Karpas-422 (cell line): ENCODE results near the gene HRCT1. TPM values are rescaled to one million over a fixed set of nuclear protein-coding genes. Genes with fewer than 3 reads are reported as not detected.

Source experiments
- DNase-seq: peaks from one replicate; pipeline ENCODE4 v3.0.0-alpha.2; 2015
- H2AFZ ChIP-seq: fragments of 200-600 bp; sonication (generic); 2 replicates; pipeline ENCODE4 v1.6.1; 2014; ENCODE audit warnings: antibody characterized with exemption, low read length, mixed read lengths
- H3K27ac ChIP-seq: fragments of 200-600 bp; sonication (generic); 2 replicates; pipeline ENCODE4 v1.5.1; 2014; ENCODE audit warnings: mild to moderate bottlenecking, low read length, moderate library complexity
- H3K27me3 ChIP-seq: fragments of 200-600 bp; sonication (generic); 2 replicates; pipeline ENCODE4 v1.6.1; 2014; ENCODE audit warnings: low read length, mixed read lengths
- H3K36me3 ChIP-seq: fragments of 200-600 bp; sonication (generic); 2 replicates; pipeline ENCODE4 v1.6.1; 2014; ENCODE audit warnings: low read length, mixed read lengths; ENCODE audit not compliant: insufficient read depth
- H3K4me1 ChIP-seq: fragments of 200-600 bp; sonication (generic); 2 replicates; pipeline ENCODE4 v1.6.1; 2014; ENCODE audit warnings: mild to moderate bottlenecking, low read length, mixed read lengths
- H3K4me2 ChIP-seq: fragments of 200-600 bp; sonication (generic); 2 replicates; pipeline ENCODE4 v1.6.1; 2014; ENCODE audit warnings: low read length, low read depth, mild to moderate bottlenecking; ENCODE audit not compliant: poor library complexity, severe bottlenecking
- H3K4me3 ChIP-seq: fragments of 200-600 bp; sonication (generic); 2 replicates; pipeline ENCODE4 v1.5.1; 2014; ENCODE audit warnings: mild to moderate bottlenecking, antibody characterized with exemption, low read length, mixed read lengths
- H3K79me2 ChIP-seq: fragments of 200-600 bp; sonication (generic); 2 replicates; pipeline ENCODE4 v1.6.1; 2014; ENCODE audit warnings: mild to moderate bottlenecking, low read length, mixed read lengths
- H3K9ac ChIP-seq: fragments of 200-600 bp; sonication (generic); 2 replicates; pipeline ENCODE4 v1.6.0; 2014; ENCODE audit warnings: low read length
- H3K9me2 ChIP-seq: fragments of 200-600 bp; sonication (generic), shearing (Covaris generic); replicated peaks from 2 replicates; pipeline ENCODE4 v1.6.0; 2014; ENCODE audit warnings: mild to moderate bottlenecking, low read length, moderate library complexity; ENCODE audit not compliant: insufficient read depth
- H3K9me3 ChIP-seq: fragments of 300-700, 200-600 bp; sonication (generic); 2 replicates; pipeline ENCODE4 v1.6.1; 2014; ENCODE audit warnings: low read length, mixed read lengths
- H4K20me1 ChIP-seq: fragments of 200-600 bp; sonication (generic); 2 replicates; pipeline ENCODE4 v1.6.1; 2014; ENCODE audit warnings: mild to moderate bottlenecking, antibody characterized with exemption, low read length, low read depth; ENCODE audit not compliant: insufficient read depth
- total RNA-seq: library from RNA; depleted of rRNA; stranded (reverse); fragments of >200 nt; shearing (Covaris generic); gene quantifications from 2 replicates; pipeline ENCODE4 v1.2.3, GENCODE V29; 2014; ENCODE audit warnings: low replicate concordance; rRNA removed

Gene HRCT1
- total RNA-seq, 1 experiment from 2014 or later, result not detected

DNA sequence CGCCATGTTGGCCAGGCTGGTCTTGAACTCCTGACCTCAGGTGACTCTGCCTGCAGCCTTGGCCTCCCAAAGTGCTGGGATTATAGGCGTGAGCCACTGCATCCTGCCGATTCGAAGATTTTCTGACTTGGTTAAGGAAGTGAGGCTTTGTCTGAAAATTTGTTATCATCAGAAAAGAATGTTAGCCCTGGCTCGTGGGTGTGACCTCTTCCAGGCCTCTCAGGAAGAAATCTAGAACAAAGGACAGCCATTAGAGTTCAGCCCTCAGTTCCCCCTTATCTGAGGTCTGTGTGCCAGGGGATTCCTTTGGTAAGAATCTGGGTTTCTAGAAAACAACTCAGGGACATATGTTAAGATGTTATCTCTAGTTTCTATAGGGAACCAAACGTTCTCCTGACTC, 45.7 kb downstream of the HRCT1 start:
- DNase-seq, result no peak
- Histone ChIP-seq H3K4me3 (no peak overlapping the region), H3K27me3 (no peaks in the 10 kb centered on the region), H4K20me1 (no peaks in the 10 kb centered on the region), H3K79me2 (no peaks in the 10 kb centered on the region), H3K27ac (no peak overlapping the region), H2AFZ (no peak overlapping the region), H3K9me2 (no peaks in the 10 kb centered on the region), H3K36me3 (no peaks in the 10 kb centered on the region), H3K9ac (no peak overlapping the region), H3K9me3 (no peaks in the 10 kb centered on the region), H3K4me2 (no peak overlapping the region), H3K4me1 (no peaks in the 10 kb centered on the region)

DNA sequence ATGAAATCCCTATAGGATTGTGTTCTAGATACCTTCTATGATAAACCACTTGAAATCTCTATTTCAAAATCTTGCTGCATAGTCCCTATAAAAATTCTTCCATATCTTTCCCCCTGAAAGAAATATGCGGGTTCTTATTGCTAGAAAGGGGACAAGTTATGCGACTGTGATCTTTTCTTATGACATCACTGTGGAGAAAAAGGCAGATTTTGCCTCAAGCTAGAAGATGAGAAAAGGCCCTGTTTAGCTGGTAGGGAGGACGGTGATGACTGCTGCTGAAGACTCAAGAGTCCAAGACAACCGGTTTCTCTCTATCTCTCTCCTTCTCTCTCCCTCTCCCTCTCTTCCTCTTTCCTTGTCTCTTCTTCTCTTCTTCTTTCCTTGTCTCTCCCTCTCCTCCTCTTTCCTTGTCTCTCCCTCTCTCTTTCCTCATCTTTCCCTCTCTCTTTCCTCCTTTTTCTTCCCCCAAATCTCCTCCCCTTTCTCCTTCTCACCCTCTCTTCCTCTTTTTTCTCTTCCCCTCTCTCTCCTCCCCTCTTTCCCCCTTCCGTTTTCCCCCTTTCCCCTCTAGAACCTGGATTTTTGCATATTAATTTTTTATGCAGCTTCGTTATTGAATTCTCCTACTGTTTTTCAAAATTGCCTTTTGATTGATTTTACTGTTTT, 46.7 kb downstream of the HRCT1 start:
- Histone ChIP-seq H3K9me3 (no peaks in the 10 kb centered on the region), H3K9ac (no peak overlapping the region)

DNA sequence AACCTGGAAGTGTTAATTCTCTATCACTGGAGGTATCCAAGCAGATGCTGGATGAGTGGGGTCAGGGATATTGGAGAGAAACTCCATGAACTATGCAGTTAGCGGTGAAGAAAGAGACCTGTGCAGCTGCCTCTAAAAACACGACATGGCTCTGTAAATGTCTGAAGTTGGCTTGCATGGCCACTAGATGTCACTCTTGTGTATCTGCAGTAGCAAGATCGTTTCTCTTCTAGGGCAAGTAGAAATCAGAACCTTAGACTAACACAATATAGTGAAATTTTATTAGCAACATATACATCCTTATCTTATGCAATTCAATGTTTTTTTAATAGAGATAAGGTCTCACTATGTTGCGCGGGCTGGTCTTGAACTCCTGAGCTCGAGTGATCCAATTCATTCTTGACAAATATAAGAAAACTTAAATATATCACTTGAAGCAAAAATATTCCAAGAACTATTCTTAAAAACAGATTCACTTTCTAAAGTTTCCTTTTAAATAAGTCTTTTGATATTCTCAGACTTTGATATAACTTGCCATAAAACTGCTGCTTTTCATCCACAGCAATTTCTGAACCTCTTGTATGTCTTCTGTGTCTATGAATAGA, 49.0 kb downstream of the HRCT1 start:
- H3K4me2 ChIP-seq, result no peak overlapping the region
- no peaks in the 10 kb centered on the region for H3K79me2 ChIP-seq
- no peaks in the 10 kb centered on the region for H3K36me3 ChIP-seq
- H3K27ac ChIP-seq, result no peak overlapping the region
- H3K9me2 ChIP-seq, result no peaks in the 10 kb centered on the region
- H3K9me3 ChIP-seq, result no peaks in the 10 kb centered on the region
- no peaks in the 10 kb centered on the region for H4K20me1 ChIP-seq
- H3K4me3 ChIP-seq, result no peak overlapping the region
- no peaks in the 10 kb centered on the region for H3K4me1 ChIP-seq
- no peak overlapping the region for H2AFZ ChIP-seq
- peak; percentile 86 for DNase-seq
- no peaks in the 10 kb centered on the region for H3K27me3 ChIP-seq
- no peak overlapping the region for H3K9ac ChIP-seq

More for the DNA sequence above, 46.7 kb downstream of the HRCT1 start:
- Histone ChIP-seq H3K4me3 (no peak overlapping the region), H3K9me2 (no peaks in the 10 kb centered on the region), H3K4me2 (no peak overlapping the region), H3K4me1 (no peaks in the 10 kb centered on the region), H3K79me2 (no peaks in the 10 kb centered on the region), H2AFZ (no peak overlapping the region), H3K36me3 (no peaks in the 10 kb centered on the region), H3K27ac (no peak overlapping the region), H3K27me3 (no peaks in the 10 kb centered on the region), H4K20me1 (no peaks in the 10 kb centered on the region)
- DNase-seq, result no peak

DNA sequence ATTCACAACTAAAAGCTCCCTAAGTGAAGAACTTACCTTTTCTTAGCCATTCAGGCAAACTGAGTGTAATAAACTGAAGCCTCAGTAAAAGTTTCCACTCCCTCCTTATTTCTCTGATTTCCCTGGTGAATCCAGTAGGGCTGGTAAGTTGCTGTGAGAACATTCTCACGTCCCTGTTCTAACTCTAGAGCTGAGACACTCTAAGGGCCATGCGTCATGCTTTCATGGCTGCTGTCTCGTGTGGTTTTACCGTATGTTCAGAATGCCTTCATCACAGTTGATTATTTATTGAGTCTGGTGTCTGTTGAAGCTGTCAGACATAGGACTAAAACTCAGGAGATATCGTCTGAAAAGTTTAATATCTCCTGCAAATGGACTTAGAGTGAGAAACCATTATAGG, 50.6 kb downstream of the HRCT1 start:
- Histone ChIP-seq H3K9ac (no peak overlapping the region), H3K27ac (no peak overlapping the region), H3K36me3 (no peaks in the 10 kb centered on the region), H3K4me3 (no peak overlapping the region), H3K4me2 (no peak overlapping the region), H3K9me2 (no peaks in the 10 kb centered on the region), H3K4me1 (no peaks in the 10 kb centered on the region), H3K9me3 (no peaks in the 10 kb centered on the region), H4K20me1 (no peaks in the 10 kb centered on the region; the same call in 1 of the 2 replicates), H2AFZ (no peak overlapping the region), H3K79me2 (no peaks in the 10 kb centered on the region), H3K27me3 (no peaks in the 10 kb centered on the region)
- DNase-seq, result no peak

Other genes with a start within 250 kb of the HRCT1 start
- gene RMRP, start 248.2 kb upstream of the HRCT1 start, total RNA-seq, result 23,349 and 56,129 TPM in 2 replicates
- 13.2 and 24.0 TPM in 2 replicates for gene CCDC107, start 247.9 kb upstream of the HRCT1 start, total RNA-seq
- 15.3 and 16.0 TPM in 2 replicates for gene ARHGEF39, start 241.0 kb upstream of the HRCT1 start, total RNA-seq
- 26.8 and 35.2 TPM in 2 replicates for gene CA9, start 232.3 kb upstream of the HRCT1 start, total RNA-seq
- 0.19 TPM in 1 of 2 replicates, not detected in the other for gene TPM2, start 216.3 kb upstream of the HRCT1 start, total RNA-seq
- 54.2 and 94.0 TPM in 2 replicates for gene TLN1, start 174.0 kb upstream of the HRCT1 start, total RNA-seq
- 10.8 and 17.1 TPM in 2 replicates for gene CREB3, start 173.5 kb upstream of the HRCT1 start, total RNA-seq
- 54.9 and 74.2 TPM in 2 replicates for gene GBA2, start 157.0 kb upstream of the HRCT1 start, total RNA-seq
- 13.4 and 13.8 TPM in 2 replicates for gene RGP1, start 156.9 kb upstream of the HRCT1 start, total RNA-seq
- gene MSMP, start 151.9 kb upstream of the HRCT1 start, total RNA-seq, result 1.1 and 4.2 TPM in 2 replicates
- gene NPR2, start 114.6 kb upstream of the HRCT1 start, total RNA-seq, result 8.5 and 18.0 TPM in 2 replicates
- 0.07 and 0.90 TPM in 2 replicates for gene SPAG8, start 93.9 kb upstream of the HRCT1 start, total RNA-seq
- gene HINT2, start 91.2 kb upstream of the HRCT1 start, total RNA-seq, result 84.0 and 146 TPM in 2 replicates
- not detected in 2 replicates for gene FAM221B, start 77.5 kb upstream of the HRCT1 start, total RNA-seq
- 2.9 and 3.0 TPM in 2 replicates for gene TMEM8B, start 77.0 kb upstream of the HRCT1 start, total RNA-seq
- not detected in 2 replicates for gene OR13J1, start 35.8 kb upstream of the HRCT1 start, total RNA-seq
- not detected in 2 replicates for gene SPAAR, start 3.3 kb downstream of the HRCT1 start, total RNA-seq
- not detected in 2 replicates for gene OR2S2, start 52.0 kb downstream of the HRCT1 start, total RNA-seq
- gene RECK, start 130.7 kb downstream of the HRCT1 start, total RNA-seq, result 2.3 and 2.6 TPM in 2 replicates
- gene GLIPR2, start 230.5 kb downstream of the HRCT1 start, total RNA-seq, result 0.51 and 0.75 TPM in 2 replicates